HepG2 (cell line): ENCODE measurements around the gene GUK1. TPM values are rescaled to one million over a fixed set of nuclear protein-coding genes. Genes with fewer than 3 reads are reported as not detected.

Experiments
- ARID3A ChIP-seq: IDR thresholded peaks from 2 replicates; pipeline ENCODE4 v1.6.1; 2012; ENCODE audit warnings: low read depth, low read length, improper control_type of control experiment
- CAMTA2 ChIP-seq: sonication (generic); formaldehyde crosslinking; IDR thresholded peaks from 2 replicates; pipeline ENCODE4 v1.4.0; 2020; ENCODE audit warnings: mild to moderate bottlenecking, missing genetic modification reagents, borderline replicate concordance
- CREBL2 ChIP-seq: sonication (generic); formaldehyde crosslinking; IDR thresholded peaks from 2 replicates; pipeline ENCODE4 v1.8.1; 2023; ENCODE audit warnings: missing genetic modification reagents, mild to moderate bottlenecking, borderline replicate concordance
- DPF2 ChIP-seq: sonication (generic); formaldehyde crosslinking; IDR thresholded peaks from 2 replicates; pipeline ENCODE4 v1.4.0; 2020; ENCODE audit warnings: mild to moderate bottlenecking, low read depth, missing genetic modification reagents, borderline replicate concordance
- EEA1 ChIP-seq: sonication (generic); formaldehyde crosslinking; IDR thresholded peaks from 2 replicates; pipeline ENCODE4 v1.5.1; 2020; ENCODE audit warnings: mild to moderate bottlenecking, missing genetic modification reagents, borderline replicate concordance
- ELF4 ChIP-seq: sonication (generic); formaldehyde crosslinking; IDR thresholded peaks from 2 replicates; pipeline ENCODE4 v1.5.0; 2020; ENCODE audit warnings: missing genetic modification reagents, mild to moderate bottlenecking, moderate library complexity, borderline replicate concordance
- ELK4 ChIP-seq: sonication (generic); formaldehyde crosslinking; IDR thresholded peaks from 2 replicates; pipeline ENCODE4 v1.9.0; 2021; ENCODE audit warnings: missing genetic modification reagents, borderline replicate concordance
- IRF2 ChIP-seq: IDR thresholded peaks from 2 replicates; pipeline ENCODE4 v1.6.1; 2018; ENCODE audit warnings: missing genetic modification reagents, missing compliant biosample characterization
- MNT ChIP-seq: fragments of 450-650 bp; IDR thresholded peaks from 2 replicates; pipeline ENCODE4 v1.6.1; 2016
- MTA3 ChIP-seq: sonication (generic); formaldehyde crosslinking; IDR thresholded peaks from 2 replicates; pipeline ENCODE4 v1.4.0; 2020; ENCODE audit warnings: missing genetic modification reagents
- PAX8 ChIP-seq: sonication (generic); formaldehyde crosslinking; IDR thresholded peaks from 2 replicates; pipeline ENCODE4 v1.8.0; 2022; ENCODE audit warnings: mild to moderate bottlenecking, missing genetic modification reagents, borderline replicate concordance
- RFX1 ChIP-seq: fragments of 450-650 bp; IDR thresholded peaks from 2 replicates; pipeline ENCODE4 v1.6.1; 2017
- RFX5 ChIP-seq: IDR thresholded peaks from 2 replicates; pipeline ENCODE4 v1.6.1; 2011; ENCODE audit warnings: low read depth, low read length, improper control_type of control experiment
- SNAPC2 ChIP-seq: sonication (generic); formaldehyde crosslinking; IDR thresholded peaks from 2 replicates; pipeline ENCODE4 v1.8.1; 2022; ENCODE audit warnings: mild to moderate bottlenecking, missing genetic modification reagents
- STAT5B ChIP-seq: sonication (generic); formaldehyde crosslinking; IDR thresholded peaks from 2 replicates; pipeline ENCODE4 v1.4.0; 2020; ENCODE audit warnings: missing genetic modification reagents
- TEAD2 ChIP-seq: sonication (generic); formaldehyde crosslinking; IDR thresholded peaks from 2 replicates; pipeline ENCODE4 v1.9.0; 2021; ENCODE audit warnings: missing genetic modification reagents
- TRIM22 ChIP-seq: fragments of 450-650 bp; IDR thresholded peaks from 2 replicates; pipeline ENCODE4 v1.6.1; 2017
- USF2 ChIP-seq, 2 experiments: sonication (generic) in 1 of 2; formaldehyde crosslinking in 1 of 2; IDR thresholded peaks; 2 replicates each; pipeline versions ENCODE4 v1.5.1 to v1.6.1; 2011 to 2020; ENCODE audit warnings: borderline replicate concordance in 1 of 2, low read depth in 1 of 2, low read length in 1 of 2, mild to moderate bottlenecking in 1 of 2, missing genetic modification reagents in 1 of 2, moderate library complexity in 1 of 2
- ZMYM4 ChIP-seq: sonication (generic); formaldehyde crosslinking; IDR thresholded peaks from 2 replicates; pipeline ENCODE4 v1.8.1; 2023; ENCODE audit warnings: mild to moderate bottlenecking, missing genetic modification reagents
- ZNF746 ChIP-seq: sonication (generic); formaldehyde crosslinking; IDR thresholded peaks from 2 replicates; pipeline ENCODE4 v1.8.0; 2022; ENCODE audit warnings: mild to moderate bottlenecking, missing genetic modification reagents
- ZNF781 ChIP-seq: sonication (generic); formaldehyde crosslinking; IDR thresholded peaks from 2 replicates; pipeline ENCODE4 v1.5.1; 2020; ENCODE audit warnings: borderline replicate concordance, mild to moderate bottlenecking, missing genetic modification reagents; ENCODE audit errors: not compliant biosample characterization
- polyA plus RNA-seq, 8 experiments: library from polyadenylated mRNA; depleted of rRNA in 3 of 8; stranded (reverse) in 7 of 8; unstranded in 1 of 8; fragments of >200 nt; fragmentation: Illumina TruSeq in 4 of 8; extraction: Trizol in 4 of 8; gene quantifications; 2 replicates each; pipeline versions ENCODE4 v1.2.1 to v1.2.3, GENCODE V29; 2011 to 2016; ENCODE audit warnings: low read depth in 4 of 8, missing spikeins in 1 of 8, mixed read lengths in 1 of 8; ENCODE audit not compliant: insufficient read depth in 1 of 8
- total RNA-seq, 5 experiments: library from RNA; depleted of rRNA; stranded (reverse); fragments of >200 nt; fragmentation: Illumina TruSeq; extraction: Trizol; gene quantifications; 2 replicates each; pipeline ENCODE4 v1.2.3, GENCODE V29; 2016; ENCODE audit warnings: low read depth in 1 of 5

The GUK1 gene
- total and polyA plus RNA-seq, 2 of the 13 experiments (the other 11 are each of a cell fraction or from before 2014, with no cell fraction given), result 116 to 154 TPM

GRCh38 chr1:228139931-228140723, at the start of gene GUK1 (continued):
- peak; percentile 16; the same call in 1 of the 2 replicates for TF ChIP-seq ARID3A
- peak; percentile 74 for TF ChIP-seq MNT
- TF ChIP-seq ZNF781 (CRISPR knock-in tag), result no peak
- no peak for TF ChIP-seq CAMTA2 (CRISPR knock-in tag)
- peak; percentile 37; the same call in 1 of the 2 replicates for TF ChIP-seq ELF4 (CRISPR knock-in tag)
- TF ChIP-seq STAT5B (CRISPR knock-in tag), result no peak
- TF ChIP-seq EEA1, result 0 out of 2 replicates have a peak, but pooled peaks have one; percentile 70
- peak; percentile 97 for TF ChIP-seq ZMYM4
- no peak for TF ChIP-seq RFX1
- no peak for TF ChIP-seq PAX8
- TF ChIP-seq DPF2 (CRISPR knock-in tag), result no peak
- no peak for TF ChIP-seq SNAPC2
- TF ChIP-seq CREBL2 (CRISPR knock-in tag), result no peak
- TF ChIP-seq USF2 (IDR thresholded peaks at IDR 0.05; ENCODE audit: low read depth, low read length), result no peak
- TF ChIP-seq USF2 (CRISPR knock-in tag; IDR thresholded peaks at IDR 0.05; ENCODE audit: borderline replicate concordance), result no peak; the same call in 1 of the 2 replicates
- TF ChIP-seq MTA3 (CRISPR knock-in tag), result no peak
- TF ChIP-seq TRIM22, result no peak
- TF ChIP-seq RFX5, result peak; percentile 39; the same call in 1 of the 2 replicates
- TF ChIP-seq ZNF746 (CRISPR knock-in tag), result 0 out of 2 replicates have a peak, but pooled peaks have one; percentile 68
- peak; percentile 93 for TF ChIP-seq IRF2
- no peak for TF ChIP-seq TEAD2 (CRISPR knock-in tag)
- TF ChIP-seq ELK4 (CRISPR knock-in tag), result no peak
